HG03280 (cell line): Measurements from ENCODE around the gene PNPLA2.
A peak's percentile ranks its signal among the peaks of the same experiment; 100 is the strongest.

Source experiments
- ATAC-seq: cut with Tn5 transposase; IDR thresholded peaks from one replicate; pipeline ENCODE4 v1.9.1; 2021; ENCODE audit warnings: mild to moderate bottlenecking, moderate library complexity; ENCODE audit not compliant: unreplicated experiment

Gene PNPLA2

DNA sequence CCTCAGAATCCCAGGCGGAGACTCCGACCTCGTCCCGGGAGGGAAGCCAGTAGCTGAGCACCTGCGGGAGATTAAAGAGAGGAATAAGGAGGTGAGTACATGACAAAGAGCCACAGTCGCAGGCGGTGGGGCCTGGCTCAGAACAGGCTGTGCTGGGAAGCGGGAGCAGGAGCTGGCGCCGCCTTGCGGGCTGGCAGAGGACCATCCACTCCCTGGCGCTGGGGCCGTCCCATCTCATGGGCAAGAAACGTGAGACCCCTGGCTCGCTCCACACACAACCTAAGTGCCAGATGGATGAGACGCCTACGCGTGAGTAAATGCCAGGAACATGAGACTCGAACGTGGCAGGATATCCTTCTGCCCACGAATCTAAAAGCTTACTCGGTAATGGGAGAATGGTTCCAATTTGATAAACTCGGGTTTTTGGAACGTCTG is 35.1 kb upstream of the PNPLA2 start:
- no peak for ATAC-seq

- no peak for ATAC-seq
Measured at GRCh38 chr11:786235-787083, 32.3 kb upstream of the PNPLA2 start.

- ATAC-seq = no peak
Measured at GRCh38 chr11:787084-787675, 31.5 kb upstream of the PNPLA2 start.

GRCh38 chr11:788009-788640 is 30.6 kb upstream of the PNPLA2 start:
- ATAC-seq = no peak

DNA sequence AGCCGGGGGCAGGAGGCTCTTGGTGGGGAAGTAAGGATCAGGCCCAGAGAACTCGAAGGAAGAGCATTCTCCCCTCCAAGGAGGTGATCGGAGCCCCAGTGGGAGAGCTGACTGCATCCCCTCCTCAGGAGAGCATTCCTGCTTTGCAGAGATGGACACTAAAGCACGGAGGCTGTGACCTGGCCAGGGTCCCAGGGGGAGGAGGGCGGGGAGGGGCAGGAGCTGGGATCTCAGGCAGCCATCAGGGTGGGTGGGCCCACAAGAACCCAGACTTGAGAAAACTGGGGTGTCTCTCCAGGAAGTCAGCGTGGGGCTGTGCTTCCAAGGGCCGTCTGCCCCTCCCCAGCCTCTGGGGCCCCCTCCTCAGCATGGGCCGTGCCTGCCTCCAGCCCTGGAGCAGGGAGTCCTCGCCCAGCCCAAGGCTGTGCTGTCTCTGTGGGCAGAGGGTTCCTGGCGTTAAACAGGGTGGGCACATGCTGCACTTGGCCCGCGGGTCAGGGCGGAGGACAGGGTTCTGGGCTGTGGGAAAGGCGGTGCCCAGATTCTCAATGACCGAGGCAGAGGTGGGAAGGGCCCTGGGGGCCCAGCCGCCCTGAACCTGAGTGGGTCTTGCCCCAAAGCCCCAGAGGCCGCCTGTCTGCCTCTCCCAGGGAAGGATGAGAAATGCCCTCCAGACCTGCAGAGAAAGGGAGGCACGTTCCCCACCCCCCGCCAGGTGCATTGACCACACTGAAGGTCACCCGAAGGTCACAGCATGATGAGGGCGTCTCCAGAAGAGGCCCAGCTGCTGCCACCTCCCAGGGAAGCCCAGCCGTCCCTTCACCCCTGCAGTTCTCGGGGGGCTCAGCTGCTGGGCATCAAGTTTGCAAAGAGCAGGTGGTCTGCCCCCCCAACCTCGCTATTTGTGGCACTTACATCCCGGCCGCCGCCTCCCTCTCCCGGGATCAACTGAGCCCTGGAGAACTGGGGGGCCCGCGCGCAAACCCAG is 29.5 kb upstream of the PNPLA2 start:
- ATAC-seq = no peak

- no peak for ATAC-seq
Measured at GRCh38 chr11:789943-790342, 28.8 kb upstream of the PNPLA2 start, which contains the start of gene CEND1. TSS of gene CEND1 (minus strand) at chr11:790090. CDS start at chr11:788576, 1,514 bp downstream.

GRCh38 chr11:790721-791564 is 27.8 kb upstream of the PNPLA2 start:
- ATAC-seq = no peak

DNA sequence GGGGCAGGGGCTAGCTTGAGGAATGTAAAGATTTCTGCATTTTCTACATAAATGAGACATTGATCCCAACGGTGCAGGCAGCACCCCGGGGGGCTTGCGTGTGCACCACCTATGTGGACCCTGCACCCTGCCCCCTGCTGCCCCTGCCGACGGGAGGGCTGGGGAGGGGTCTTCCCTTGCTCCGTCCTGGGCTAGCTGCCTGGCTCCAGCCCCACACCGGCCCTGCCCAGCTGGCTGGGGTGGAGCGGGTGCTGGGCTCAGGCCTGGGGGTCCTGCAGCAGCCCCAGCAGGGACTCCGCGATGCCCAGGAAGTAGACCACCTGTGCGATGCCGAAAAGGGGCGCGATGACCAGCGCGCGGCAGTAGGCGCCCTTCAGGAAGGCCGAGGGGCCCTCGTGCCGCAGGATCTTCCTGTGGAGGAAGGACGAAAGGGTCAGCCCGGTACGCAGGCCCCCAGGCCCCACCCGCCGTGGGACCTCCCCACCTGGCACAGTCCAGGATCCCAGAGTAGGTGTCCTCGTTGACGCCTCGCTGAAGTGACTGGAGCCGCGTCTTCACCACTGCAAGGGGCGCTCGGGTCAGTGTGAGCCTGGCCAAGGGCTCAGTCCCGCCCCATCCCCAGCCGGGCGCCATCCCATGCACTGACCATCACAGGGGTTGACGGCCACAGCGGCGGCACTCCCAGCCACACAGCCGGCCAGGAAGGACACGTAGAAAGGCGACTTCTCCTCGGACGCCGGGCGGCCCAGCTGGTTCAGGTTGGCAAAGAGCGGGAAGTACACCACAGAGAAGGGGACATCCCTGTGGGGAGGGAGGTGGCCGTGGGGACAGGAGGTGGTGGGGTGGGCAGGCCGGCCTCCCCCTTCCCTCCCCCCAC is 26.8 kb upstream of the PNPLA2 start:
- ATAC-seq = no peak

DNA sequence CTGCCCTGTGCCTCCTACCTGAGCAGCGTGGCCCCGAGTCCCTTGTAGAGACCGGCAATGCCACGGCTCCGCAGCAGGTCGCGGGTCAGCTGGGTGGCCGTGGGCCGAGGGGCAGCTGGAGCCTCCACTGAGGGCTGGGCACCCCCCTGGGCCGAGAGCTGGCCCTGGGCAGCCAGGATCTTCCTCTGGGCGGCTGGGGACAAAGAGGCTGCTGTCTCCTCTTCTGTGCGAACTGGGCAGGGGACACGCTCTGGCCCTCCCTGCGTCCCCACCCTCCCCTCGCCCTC is 26.2 kb upstream of the PNPLA2 start:
- no peak for ATAC-seq

GRCh38 chr11:792873-793272 is 25.8 kb upstream of the PNPLA2 start:
- ATAC-seq = no peak

GRCh38 chr11:793556-793955 is 25.2 kb upstream of the PNPLA2 start:
- ATAC-seq = no peak

DNA sequence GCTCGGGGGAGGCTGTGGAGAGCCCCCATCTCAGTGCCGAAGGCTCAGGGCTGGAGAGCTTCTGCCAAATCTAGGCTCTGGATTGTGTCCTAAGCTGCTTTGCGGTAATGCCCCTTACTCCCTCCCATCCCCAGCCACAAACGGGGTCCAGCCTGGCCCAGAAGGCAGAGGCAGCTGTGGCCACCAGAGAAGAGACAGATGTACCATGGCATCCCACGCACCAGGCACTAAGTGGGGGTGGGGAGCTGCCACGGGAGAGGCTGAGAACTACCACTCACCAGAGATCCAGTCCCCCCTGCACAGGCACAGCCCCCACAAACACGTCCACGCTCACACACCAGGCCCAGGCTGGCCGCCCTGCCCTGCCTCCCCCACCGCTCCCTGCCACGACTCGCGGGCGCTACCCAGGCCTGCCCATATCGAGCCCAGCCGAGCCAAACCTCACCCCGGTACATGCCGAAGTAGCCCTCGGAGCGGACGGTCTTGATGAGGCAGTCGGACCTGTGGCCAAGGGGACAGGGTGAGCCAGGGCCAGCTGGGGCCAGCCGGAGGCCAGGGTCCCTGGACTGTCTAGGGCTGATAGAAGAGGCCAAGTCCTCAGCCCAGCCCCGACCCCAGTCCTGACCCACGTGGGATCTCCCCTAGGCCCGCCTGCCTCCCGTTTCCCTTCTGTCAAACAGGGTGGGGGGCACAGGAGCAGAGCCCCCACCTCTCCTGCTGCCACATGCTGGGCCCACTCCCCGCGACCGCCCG is 24.5 kb upstream of the PNPLA2 start:
- no peak for ATAC-seq

- no peak for ATAC-seq
Measured at GRCh38 chr11:794766-795633, 23.7 kb upstream of the PNPLA2 start.

DNA sequence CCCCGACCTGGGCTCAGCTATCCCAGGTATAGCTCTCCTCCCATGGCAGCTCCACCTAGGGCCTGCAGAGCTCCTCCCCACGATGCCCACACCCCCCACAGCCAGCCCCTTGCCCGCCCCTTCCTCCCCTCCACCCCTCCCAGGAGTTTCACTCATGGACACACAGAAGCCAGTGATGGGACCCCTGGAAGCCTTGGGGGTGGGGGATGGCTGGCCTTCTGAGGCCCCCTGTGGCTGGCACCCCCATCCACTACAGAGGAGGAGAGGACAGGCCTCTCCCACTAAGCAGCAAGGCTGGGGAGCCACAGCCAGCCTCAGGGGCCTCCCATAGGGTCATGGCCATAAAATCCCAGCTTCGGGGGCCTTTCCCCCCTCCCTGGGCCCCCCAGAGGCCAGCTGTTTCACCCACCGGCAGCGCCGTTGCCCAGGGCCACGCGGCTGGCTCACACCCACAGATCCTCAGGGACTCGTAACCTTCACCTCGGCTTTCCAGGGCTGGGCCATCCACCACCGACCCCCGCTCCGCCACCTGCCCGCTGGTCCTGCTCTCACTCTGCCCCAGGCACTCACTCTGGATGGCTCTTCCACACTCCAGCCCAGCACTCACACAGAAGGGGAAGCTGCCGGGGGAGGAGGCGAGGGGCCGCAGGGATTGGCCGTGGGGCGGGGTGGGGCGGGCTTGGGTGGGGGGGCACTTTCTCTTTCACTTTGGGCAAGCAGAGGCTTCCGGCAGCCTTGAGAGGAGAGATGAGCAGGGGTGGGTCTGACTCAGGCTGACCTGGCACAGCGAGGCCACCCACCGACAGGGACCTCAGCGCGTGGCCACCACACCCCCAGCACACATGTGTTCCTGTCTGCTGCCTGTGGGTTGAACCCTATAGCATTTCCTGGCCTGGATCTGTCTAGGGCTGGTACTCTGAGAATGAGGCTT is 22.8 kb upstream of the PNPLA2 start:
- peak; percentile 24 for ATAC-seq

GRCh38 chr11:796565-797295 is 22.0 kb upstream of the PNPLA2 start:
- no peak for ATAC-seq
